GM12892 (cell line): ENCODE data around the gene SERINC3.

Experiments
- POLR2A ChIP-seq: IDR thresholded peaks from 2 replicates; pipeline ENCODE4 v1.6.1; 2011; ENCODE audit warnings: low read depth, low read length, control low read depth
- POLR2AphosphoS5 ChIP-seq: IDR thresholded peaks from 2 replicates; pipeline ENCODE4 v1.6.1; 2011; ENCODE audit warnings: low read depth, low read length, control low read depth
- TAF1 ChIP-seq: IDR thresholded peaks from 2 replicates; pipeline ENCODE4 v1.6.1; 2011; ENCODE audit warnings: low read depth, mild to moderate bottlenecking, control low read depth, low read length, borderline replicate concordance

- TF ChIP-seq POLR2AphosphoS5 (no peak), POLR2A (no peak), TAF1 (no peak)
Observed at GRCh38 chr20:44542890-44543289, 21.0 kb upstream of the SERINC3 start.
